Activated naive CD4-positive, alpha-beta T cell treated with anti-CD3 and anti-CD28 coated beads, Interleukin-2, amount 50 U/mL, for 72 hours (primary cell): Measurements from ENCODE around the gene APOBEC3B. TPM values are rescaled to one million over a fixed set of nuclear protein-coding genes. Genes with fewer than 3 reads are reported as not detected.
"Not testable (repeated sequence)": the region's sequence is repeated elsewhere in the genome, so short reads cannot be mapped to it uniquely, and the experiment has no call there.

ENCODE experiments used
- ATAC-seq, 2 donors: fragments of 150-1000 bp; cut with Tn5 transposase; 2 replicates each; pipeline ENCODE4 v1.10.0; 2021; ENCODE audit warnings: mild to moderate bottlenecking in 2 of 2, moderate library complexity in 2 of 2
- DNase-seq, 2 donors: peaks; one replicate each; pipeline ENCODE4 v3.0.0; 2021 to 2022; ENCODE audit warnings: low spot score in 2 of 2
- H3K27ac Mint-ChIP-seq, 2 donors: one replicate each; pipeline ENCODE4 v1.8.0; 2022; ENCODE audit warnings: mild to moderate bottlenecking in 2 of 2, mixed read lengths in 2 of 2
- H3K36me3 Mint-ChIP-seq, 2 donors: one replicate each; pipeline ENCODE4 v1.8.0; 2022; ENCODE audit warnings: mixed read lengths in 2 of 2
- H3K9me3 Mint-ChIP-seq, 2 donors: one replicate each; pipeline ENCODE4 v1.8.0; 2022; ENCODE audit warnings: mixed read lengths in 2 of 2
- total RNA-seq, 2 donors: library from RNA; stranded (reverse); gene quantifications; one replicate each; pipeline ENCODE4 v1.2.3, GENCODE V29; 2022

The APOBEC3B gene
- total RNA-seq, 2 donors from 2014 or later: 6.4 to 9.6 TPM

DNA sequence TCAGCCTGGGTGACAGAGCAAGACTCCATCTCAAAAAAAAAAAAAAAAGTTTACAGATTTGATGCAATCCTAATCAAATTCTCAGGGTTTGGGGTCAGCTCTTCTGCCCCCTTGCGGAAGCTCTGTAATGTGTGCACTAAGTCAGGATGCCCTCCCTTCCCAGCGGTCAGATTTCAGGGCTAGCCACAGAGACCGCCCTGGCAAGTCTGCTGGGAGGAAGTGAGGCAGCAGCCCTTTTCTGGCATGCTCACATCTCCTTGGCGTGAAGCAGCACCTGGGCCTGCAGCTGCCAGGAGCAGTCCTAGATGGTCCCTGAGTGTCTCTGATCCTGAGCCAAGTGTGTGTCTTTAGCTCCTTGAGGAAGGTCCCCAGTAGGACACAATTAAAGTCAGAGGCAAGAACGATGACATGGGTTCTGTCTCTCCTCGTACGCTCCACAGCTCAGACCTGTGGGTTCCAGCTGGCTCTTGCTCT, 21.1 kb downstream of the APOBEC3B start:
- ATAC-seq (peak; percentile 94 to 99), DNase-seq (peak; percentile 73 to 75)
- Mint-ChIP-seq H3K36me3 (no peaks in the 10 kb centered on the region), H3K27ac (peak overlapping the region in 1 of 2 donors; percentile 50), H3K9me3 (no peaks in the 10 kb centered on the region)

DNA sequence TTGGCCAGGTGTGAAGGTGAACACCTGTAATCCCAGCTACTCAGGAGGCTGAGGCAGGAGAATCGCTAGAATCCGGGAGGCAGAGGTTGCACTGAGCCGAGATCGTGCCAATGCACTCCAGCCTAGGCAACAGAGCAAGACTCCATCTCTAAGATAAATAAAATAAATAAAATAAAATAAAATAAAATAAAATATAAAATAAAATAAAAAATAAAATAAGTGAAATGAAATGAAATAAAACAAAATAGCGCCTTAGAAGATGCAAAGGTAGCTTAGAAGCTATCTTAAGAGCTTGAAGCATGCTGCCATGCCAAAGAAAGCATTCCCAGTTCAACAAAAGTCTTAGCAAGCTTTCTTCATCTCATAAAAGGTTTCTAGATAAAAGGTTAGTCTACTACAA, 25.0 kb downstream of the APOBEC3B start:
- no peak overlapping the region for H3K27ac Mint-ChIP-seq
- no peaks in the 10 kb centered on the region for H3K9me3 Mint-ChIP-seq
- no peaks in the 10 kb centered on the region for H3K36me3 Mint-ChIP-seq
- DNase-seq (no peak), ATAC-seq (no peak)

DNA sequence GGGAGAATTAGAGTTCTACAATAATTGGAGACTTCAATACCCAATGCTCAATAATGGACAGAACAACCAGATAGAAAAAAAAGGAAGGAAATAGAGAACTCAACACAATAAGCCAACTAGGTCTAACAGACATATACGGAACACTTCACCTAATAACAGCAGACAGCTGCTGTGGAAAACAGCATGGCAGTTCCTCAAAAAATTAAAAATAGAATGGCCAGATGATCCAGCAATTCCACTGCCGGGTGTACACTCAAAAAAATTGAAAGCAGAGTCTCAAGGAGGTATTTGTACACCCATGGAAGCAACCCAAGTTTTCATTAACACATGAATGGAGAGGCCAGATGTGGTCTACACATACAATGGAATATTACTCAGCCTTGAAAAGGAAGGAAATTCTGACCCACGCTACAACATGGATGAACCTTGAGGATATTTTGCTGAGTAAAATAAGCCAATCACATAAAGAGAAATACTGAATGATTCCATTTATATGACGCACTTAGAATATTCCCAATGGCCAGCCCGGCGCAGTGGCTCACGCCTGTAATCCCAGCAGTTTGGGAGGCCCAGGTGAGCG, 26.2 kb downstream of the APOBEC3B start:
- not testable (repeated sequence) for DNase-seq, ATAC-seq, H3K9me3 Mint-ChIP-seq, H3K36me3 Mint-ChIP-seq, H3K27ac Mint-ChIP-seq

DNA sequence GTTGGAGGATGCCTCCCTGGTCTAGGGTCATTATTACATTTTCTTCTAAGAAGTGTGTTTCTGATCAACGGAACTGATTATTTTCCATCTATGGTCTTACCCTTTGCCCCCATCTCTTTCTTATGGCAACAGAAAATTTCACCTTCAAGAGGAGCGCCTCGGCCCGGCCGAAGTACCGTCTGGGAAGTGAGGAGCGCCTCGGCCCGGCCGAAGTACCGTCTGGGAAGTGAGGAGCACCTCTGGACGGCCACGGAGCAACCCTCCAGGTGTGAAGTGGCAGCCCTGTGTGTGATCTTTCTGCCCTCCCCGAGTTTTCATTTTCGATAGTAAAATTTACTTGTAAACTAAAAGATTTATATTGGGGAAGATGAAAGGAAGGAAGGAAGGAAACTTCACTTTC, 28.8 kb downstream of the APOBEC3B start:
- no peaks in the 10 kb centered on the region for H3K9me3 Mint-ChIP-seq
- ATAC-seq: no peak
- DNase-seq: no peak
- no peak overlapping the region for H3K27ac Mint-ChIP-seq
- H3K36me3 Mint-ChIP-seq: peaks cover 6 to 9% of the 10 kb centered on the region in 2 donors

DNA sequence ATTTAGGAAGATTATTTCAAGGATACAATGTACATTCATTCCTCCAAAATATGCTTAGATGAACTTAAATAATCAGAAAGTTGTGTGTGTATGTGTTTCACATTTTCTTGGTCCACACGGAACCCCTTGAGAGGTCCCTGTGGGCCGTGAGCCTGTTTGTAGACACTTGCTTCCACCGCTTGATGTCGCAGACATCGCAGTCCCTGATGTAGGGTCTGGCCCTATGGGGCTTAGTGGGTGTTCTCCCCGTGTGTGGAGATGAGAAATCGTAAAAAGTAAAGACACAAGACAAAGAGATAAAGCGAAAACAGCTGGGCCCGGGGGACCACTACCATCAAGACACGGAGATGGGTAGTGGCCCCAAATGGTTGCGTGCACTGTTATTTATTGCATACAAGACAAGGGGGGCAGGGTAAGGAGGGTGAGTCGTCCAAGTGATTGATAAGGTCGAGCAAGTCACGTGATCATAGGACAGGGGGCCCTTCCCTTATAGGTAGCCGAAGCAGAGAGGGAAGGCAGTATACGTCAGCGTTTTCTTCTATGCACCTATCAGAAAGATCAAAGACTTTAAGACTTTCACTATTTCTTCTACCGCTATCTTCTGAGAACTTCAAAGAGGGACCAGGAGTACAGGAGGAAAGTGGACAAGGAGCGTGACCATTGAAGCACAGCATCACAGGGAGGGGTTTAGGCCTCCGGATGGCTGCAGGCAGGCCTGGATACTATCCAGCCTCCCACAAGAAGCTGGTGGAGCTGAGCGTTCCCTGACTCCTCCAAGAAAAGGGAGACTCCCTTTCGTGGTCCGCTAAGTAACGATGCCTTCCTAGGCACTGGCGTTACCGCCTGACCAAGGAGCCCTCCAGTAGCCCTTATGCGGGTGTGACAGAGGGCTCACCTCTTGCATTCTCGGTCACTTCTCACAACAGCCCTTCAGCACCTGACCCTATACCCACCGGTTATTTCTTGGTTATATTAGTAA, 30.7 kb downstream of the APOBEC3B start:
- no peak for DNase-seq
- peaks cover 6 to 9% of the 10 kb centered on the region in 2 donors for H3K36me3 Mint-ChIP-seq
- no peak for ATAC-seq
- H3K27ac Mint-ChIP-seq: no peak overlapping the region
- no peaks in the 10 kb centered on the region for H3K9me3 Mint-ChIP-seq

DNA sequence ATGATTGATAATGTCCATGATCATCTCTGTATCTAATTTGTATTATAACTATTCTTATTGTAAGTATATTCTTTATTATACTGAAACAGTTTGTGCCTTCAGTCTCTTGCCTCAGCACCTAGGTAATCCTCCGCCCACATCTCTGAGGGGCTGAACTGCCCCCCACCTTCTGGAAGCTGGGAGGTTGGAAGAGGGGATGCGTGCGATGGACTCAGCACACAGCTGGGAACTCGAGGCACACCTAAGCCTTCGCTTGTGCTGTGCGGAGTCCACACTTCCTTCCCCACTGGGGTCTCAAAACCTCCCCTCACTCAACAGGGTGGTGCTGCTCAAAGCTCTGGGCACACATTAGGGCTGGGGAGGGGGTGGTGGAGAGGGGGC, 31.4 kb downstream of the APOBEC3B start:
- not testable (repeated sequence) for H3K36me3 Mint-ChIP-seq, DNase-seq, H3K9me3 Mint-ChIP-seq, ATAC-seq
- H3K27ac Mint-ChIP-seq: peak overlapping the region in 1 of 2 donors; percentile 86

DNA sequence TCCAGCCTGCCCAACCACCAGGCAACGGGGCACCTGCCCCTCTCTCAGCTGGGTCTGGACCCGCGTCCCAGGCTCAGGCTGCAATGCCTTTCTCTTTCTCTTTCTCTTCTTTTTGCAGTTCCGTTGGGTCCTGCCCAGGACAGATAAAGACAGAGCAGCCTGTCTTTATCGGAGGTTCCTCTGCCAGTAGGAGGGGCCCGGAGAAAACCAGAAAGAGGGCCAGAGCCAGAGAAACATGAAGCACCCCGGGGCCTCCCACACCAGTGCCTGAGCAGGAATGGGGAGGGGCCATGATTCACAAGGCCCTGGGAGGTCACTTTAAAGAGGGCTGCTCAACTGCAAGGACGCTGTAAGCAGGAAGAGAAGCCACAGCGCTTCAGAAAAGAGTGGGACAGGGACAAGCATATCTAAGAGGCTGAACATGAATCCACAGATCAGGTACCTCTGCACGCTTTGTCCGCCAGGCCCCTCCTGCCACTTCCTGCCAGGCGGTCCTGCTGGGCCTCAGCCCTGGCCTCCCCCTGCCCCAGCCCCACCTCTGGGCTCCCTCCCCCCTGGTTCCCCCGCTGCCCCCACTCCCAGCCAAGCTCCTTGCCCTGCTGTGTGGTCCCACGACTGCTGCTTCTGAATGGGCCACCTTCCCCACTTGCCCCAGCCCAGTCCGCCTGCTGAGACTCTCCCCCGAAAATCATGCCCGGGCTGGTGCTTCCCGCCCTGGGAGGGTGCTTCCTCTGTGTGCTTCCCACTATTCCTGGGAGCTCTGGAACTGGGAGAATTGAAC, 32.0 kb downstream of the APOBEC3B start, which contains the start of gene APOBEC3C:
APOBEC3C (plus strand) TSS at position 316 of the 781 bp plus-strand sequence; CDS start at position 422, 106 bp downstream.
- Mint-ChIP-seq H3K36me3 (peaks cover 6 to 9% of the 10 kb centered on the region in 2 donors), H3K27ac (peak within 1 kb of the TSS; percentile 86 to 97), H3K9me3 (no peaks in the 10 kb centered on the region)
- DNase-seq: peak; percentile 76 to 84
- peak; percentile 97 to 98 for ATAC-seq

DNA sequence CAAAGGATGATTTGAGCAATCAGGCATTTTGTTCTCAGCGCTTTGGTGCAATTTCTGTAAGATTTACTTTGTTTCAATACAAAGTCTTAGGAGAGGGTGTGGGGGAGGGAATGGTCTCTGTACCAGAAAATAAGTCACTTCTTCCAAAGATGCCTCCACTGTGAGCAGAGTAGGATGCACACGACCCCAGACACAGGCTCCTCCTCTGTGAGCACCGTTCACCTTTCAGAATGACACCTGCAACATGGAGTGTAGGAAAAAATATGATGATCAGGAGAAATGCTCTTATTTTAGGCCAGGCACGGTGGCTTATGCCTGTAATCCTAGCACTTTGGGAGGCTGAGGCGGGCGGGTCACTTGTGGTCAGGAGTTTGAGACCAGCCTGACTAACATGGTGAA, 32.6 kb downstream of the APOBEC3B start:
- peak overlapping the region; percentile 86 to 97 for H3K27ac Mint-ChIP-seq
- peak in 1 of 2 donors; percentile 29 for ATAC-seq
- H3K36me3 Mint-ChIP-seq, DNase-seq, H3K9me3 Mint-ChIP-seq: not testable (repeated sequence)

DNA sequence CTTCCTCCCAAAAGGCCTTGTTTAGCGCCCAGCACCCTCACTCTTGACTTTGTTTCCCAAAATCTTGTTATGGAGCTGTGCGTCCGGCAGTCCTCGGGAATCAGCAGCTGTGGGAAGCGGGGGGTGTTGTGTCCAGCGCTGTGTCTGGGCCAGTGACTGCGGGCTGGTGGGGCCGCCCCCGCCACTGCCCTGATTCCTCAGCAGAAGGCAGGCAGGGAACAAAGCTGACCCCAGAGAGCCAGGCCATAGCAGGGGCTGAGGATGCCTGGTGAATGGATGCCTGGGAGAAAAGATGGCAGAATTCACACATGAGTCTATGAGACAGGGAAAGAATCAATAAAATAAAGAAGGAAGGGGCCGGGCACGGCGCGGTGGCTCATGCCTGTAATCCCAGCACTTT, 34.4 kb downstream of the APOBEC3B start:
- H3K36me3 Mint-ChIP-seq: peaks cover 7 to 11% of the 10 kb centered on the region in 2 donors
- no peaks in the 10 kb centered on the region for H3K9me3 Mint-ChIP-seq
- ATAC-seq: no peak
- H3K27ac Mint-ChIP-seq: peak overlapping the region; percentile 65 to 79
- no peak for DNase-seq

DNA sequence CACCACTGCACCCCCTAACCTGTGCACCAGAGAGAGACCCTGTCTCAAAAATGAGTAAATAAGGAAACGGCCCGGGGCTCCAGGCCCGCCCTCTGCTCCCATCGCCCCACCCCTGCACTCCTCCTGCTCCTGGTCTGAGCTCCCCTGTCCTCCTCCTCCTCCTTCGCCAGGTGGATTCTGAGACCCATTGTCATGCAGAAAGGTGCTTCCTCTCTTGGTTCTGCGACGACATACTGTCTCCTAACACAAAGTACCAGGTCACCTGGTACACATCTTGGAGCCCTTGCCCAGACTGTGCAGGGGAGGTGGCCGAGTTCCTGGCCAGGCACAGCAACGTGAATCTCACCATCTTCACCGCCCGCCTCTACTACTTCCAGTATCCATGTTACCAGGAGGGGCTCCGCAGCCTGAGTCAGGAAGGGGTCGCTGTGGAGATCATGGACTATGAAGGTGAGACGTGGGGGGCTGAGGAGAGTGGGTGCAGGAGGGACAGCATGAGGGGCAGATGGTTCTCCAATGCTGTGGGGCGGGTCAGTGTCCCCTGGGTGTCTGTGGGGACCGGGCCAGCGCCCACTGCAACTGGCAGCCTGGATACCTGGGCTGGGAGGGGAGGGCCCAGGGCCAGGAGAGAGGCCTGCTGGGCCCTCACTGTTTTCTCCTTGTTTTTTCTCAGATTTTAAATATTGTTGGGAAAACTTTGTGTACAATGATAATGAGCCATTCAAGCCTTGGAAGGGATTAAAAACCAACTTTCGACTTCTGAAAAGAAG, 35.6 kb downstream of the APOBEC3B start:
- no peak for ATAC-seq
- Mint-ChIP-seq H3K27ac (peak overlapping the region; percentile 36 to 68), H3K9me3 (no peaks in the 10 kb centered on the region), H3K36me3 (peaks cover 12 to 16% of the 10 kb centered on the region in 2 donors)
- no peak for DNase-seq

DNA sequence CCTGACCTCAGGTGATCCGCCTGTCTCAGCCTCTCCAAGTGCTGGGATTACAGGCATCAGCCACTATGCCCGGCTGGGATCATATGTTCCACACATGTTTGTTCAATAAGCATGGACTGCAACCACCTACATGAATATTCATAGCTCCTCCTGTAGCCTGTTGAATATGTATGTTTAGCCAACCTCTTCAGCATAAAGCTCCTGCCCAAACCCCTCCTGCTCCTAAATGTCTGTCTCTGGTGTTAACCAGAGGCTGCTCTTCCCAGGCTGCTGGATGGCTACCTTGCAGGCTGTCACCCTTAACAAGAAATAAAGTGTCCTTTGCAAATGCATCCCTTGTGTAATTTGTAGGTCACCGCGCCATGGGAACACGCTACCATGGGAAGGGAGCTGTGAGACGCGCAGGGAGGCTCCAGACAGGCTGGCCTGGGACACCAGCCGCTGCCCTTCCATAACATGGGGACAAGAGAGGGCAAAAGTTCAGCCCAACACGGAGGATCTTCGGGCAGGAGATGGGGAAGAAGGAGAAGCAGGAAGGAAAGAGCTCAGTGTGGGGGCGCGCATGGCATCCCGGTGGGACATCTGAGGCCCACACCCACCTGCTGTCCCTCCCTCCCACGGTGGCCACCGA, 38.0 kb downstream of the APOBEC3B start:
- not testable (repeated sequence) for H3K9me3 Mint-ChIP-seq, H3K36me3 Mint-ChIP-seq, DNase-seq, ATAC-seq
- H3K27ac Mint-ChIP-seq: peak overlapping the region; percentile 85 to 92

DNA sequence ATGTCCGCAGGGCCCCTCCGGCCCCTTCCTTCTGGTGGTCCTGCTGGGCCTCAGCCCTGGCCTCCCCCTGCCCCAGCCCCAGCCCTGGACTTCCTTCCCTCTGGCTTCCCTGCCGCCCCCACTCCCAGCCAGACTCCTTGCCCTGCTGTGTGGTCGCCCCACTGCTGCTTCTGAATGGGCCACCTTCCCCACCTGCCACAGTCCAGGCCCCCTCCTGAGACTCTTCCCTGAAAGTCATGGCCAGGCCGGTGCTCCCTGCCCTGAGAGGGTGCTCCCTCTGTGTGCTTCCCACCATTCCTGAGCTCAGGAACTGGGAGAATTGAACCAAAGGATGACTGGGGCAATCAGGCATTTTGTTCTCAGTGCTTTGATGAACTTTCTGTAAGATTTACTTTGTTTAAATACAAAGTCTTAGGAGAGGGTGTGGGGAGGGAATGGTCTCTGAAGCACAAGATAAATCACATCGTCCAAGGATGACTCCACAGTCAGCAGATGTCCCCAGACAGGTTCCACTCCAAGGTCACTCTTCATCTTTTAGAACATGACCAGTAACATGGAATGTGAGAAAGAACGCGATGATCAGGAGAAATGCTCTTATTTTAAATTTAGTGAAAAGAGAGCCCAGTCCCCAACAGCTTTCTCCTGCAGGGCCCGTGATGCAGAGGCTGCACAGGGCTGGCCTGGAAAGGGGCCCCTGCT, 39.6 kb downstream of the APOBEC3B start:
- Mint-ChIP-seq H3K9me3 (no peaks in the 10 kb centered on the region), H3K36me3 (peaks cover 6 to 7% of the 10 kb centered on the region in 2 donors), H3K27ac (peak overlapping the region; percentile 92 to 96)
- DNase-seq: no peak
- ATAC-seq: no peak

DNA sequence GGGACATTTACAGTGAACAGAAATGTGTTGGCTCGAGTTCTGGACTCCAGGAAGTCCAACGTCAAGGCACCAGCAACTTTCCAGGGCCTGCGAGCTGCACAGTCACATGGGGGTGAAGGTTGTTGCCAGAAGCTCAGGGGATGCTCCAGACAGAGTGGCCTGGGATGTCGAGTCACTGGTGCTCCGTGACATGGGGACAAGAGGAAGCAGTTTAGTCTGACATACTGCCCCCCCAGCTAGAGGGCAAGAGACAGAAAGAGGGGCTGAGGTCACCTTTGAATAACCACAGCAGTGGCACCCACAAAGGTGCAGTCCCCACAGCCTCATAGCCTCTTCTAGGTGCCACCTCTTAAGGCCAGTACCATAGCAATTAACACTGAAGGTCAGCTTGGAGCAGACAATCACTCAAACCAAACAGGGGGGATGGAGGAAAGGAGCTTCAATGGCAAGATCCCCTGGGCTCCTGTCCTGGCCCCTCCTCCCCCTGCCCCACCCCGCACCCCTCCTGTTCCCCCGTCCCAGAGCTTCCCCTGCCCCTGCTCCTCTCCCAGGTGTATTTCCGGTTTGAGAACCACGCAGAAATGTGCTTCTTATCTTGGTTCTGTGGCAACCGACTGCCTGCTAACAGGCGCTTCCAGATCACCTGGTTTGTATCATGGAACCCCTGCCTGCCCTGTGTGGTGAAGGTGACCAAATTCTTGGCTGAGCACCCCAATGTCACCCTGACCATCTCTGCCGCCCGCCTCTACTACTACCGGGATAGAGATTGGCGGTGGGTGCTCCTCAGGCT, 42.6 kb downstream of the APOBEC3B start:
- DNase-seq (no peak), ATAC-seq (peak in 1 of 2 donors; percentile 37)
- Mint-ChIP-seq H3K27ac (peak overlapping the region in 1 of 2 donors; percentile 90), H3K9me3 (no peaks in the 10 kb centered on the region), H3K36me3 (peaks cover 6 to 7% of the 10 kb centered on the region in 2 donors)

DNA sequence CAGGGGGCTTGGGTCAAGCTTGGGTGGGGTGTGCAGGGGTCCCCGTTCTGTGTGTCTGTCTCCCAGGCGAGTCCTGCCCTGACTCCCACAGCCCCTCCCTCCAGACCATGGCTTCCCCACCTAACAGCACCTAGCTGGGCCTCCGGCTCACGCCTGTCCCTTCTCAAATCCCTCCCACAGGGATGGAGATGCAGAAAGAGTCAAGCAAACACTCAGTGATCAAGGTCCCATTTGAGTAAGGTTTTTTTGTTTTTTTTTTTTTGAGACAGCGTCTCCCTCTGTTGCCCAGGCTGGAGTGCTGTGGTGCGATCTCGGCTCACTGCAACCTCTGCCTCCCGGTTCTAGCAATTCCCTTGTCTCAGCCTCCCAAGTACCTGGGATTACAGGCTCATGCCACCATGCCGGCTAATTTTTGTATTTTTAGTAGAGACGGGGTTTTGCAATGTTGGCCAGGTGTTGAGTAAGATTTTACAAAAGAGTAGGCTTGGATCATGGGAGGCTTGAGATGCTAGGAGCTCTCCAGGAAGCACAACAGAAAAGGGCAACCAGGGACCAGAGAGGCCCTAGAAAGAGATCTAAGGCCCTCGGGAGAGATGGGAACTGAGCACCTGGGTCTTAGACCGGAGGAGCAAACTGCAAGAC, 44.5 kb downstream of the APOBEC3B start:
- Mint-ChIP-seq H3K36me3 (peaks cover 4 to 5% of the 10 kb centered on the region in 2 donors), H3K9me3 (no peaks in the 10 kb centered on the region)

More for the DNA sequence above, 44.5 kb downstream of the APOBEC3B start:
- no peak for DNase-seq
- no peak for ATAC-seq
- H3K27ac Mint-ChIP-seq: peak overlapping the region in 1 of 2 donors; percentile 83
